ENCODE results near the gene CD81.

Gene CD81

DNA sequence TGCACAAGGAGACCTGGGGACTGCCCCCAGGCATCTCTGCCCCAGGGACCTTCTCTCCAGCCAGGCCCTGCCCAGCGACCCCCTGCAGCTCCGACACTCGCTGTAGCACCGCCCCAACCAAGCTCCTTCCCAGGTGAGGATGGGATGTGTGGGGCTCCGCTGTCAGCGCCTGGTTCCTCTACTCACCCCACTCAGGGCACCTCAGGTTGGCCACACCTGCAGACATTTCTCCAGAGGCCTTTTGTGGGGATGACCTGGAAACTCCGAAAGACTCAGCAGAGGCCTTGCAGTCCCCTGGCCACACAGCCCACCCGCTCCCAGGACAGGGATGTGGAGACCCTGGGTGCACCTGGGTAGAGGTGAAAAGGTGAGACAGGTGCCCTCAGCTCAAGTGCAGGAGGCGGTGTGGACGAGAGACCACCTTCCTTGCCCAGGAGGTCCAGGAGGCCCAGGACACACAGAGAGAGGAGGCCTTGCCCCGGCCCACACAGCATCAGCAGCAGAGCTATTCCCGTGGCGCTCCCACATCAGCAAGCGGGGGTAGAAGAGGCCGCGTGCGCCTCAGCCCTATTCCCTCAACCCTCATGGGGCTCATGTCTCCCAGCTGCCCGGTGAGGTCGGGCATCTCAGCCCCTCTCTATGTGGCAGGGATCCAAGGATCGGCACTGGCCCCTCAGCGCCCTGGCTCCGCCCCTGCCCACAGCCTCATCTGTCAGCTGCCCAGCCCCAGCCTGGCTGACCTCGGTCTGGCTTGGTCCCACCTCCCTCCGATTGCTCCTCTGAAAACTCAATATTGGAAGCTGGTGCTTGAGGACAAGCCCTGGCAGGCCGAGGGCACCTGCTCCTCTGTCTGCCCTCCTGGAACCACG is 46.3 kb downstream of the CD81 start:
- no peaks in the 10 kb centered on the region for H3K79me2 ChIP-seq (ENCODE audit: control insufficient read depth, insufficient read depth, low read length, unreplicated experiment)
- no peak overlapping the region for H2AFZ ChIP-seq (ENCODE audit: low read length, unreplicated experiment)
- no peak overlapping the region for H3K27ac ChIP-seq (ENCODE audit: low read depth, low read length)
- no peaks in the 10 kb centered on the region for H3K4me1 ChIP-seq (ENCODE audit: control insufficient read depth, insufficient read depth, low read length, unreplicated experiment)
- H3K4me3 ChIP-seq (ENCODE audit: low read depth, low read length), result no peak overlapping the region
- no peaks in the 10 kb centered on the region for H3K36me3 ChIP-seq (ENCODE audit: insufficient read depth, low read length)
- H3K27me3 ChIP-seq (ENCODE audit: insufficient read depth, low read length), result no peaks in the 10 kb centered on the region

DNA sequence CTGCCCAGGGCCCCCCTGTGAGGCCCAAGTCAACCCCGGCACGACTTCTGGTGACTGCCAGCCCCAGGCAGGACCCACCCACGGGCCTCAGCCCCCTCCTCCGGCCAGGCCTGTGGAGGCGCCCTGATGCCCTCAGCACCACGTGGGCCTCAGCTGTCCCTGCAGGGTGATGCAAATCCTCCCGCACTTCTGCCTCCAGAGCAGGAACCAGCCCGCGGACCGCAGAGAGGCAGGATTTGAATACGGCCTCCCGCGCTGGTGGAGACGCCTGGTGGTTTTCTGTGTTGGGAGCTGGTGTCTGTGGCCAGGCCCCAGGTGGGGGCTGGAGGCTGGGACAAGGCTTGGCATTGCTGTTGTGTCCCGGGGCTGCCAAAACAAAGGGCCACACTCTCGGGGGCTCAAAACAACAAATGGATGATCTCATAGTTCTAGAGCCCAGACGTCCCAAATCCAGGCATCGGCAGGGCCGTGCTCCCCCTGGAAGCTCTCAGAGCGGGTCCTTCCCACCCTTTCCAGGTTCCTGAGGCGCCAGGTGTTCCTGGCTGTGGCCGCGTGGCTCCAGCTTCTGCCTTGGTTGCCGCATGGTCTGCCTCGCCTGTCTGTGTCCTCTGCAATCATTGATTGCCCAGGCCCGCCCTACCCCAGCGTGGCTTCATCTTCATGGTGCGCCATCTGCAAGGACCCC is 47.8 kb downstream of the CD81 start:
- no peak overlapping the region for H3K4me3 ChIP-seq (ENCODE audit: low read depth, low read length)
- no peaks in the 10 kb centered on the region for H3K4me1 ChIP-seq (ENCODE audit: control insufficient read depth, insufficient read depth, low read length, unreplicated experiment)
- no peak overlapping the region for H2AFZ ChIP-seq (ENCODE audit: low read length, unreplicated experiment)
- H3K27ac ChIP-seq (ENCODE audit: low read depth, low read length), result no peak overlapping the region
- no peaks in the 10 kb centered on the region for H3K36me3 ChIP-seq (ENCODE audit: insufficient read depth, low read length)
- no peaks in the 10 kb centered on the region for H3K27me3 ChIP-seq (ENCODE audit: insufficient read depth, low read length)
- no peaks in the 10 kb centered on the region for H3K79me2 ChIP-seq (ENCODE audit: control insufficient read depth, insufficient read depth, low read length, unreplicated experiment)

DNA sequence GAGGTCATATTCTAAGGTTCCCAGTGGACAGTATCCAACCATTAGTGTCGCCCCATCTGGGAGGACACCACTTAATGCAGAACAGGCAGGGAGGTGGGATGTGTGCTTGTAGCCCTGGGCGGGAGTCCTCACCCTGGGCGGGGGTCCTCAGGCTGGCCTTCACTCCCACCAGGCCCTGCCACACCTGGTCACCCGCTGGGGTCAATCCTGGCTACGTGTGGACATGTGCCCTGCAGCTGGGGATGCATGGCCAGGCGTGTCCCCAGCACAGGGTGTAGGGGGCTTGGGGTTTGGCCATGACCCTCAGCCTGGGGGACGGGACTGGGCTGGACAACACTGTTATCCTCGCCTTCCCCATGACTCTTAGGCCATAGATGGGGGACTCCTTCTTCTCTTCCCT is 48.4 kb downstream of the CD81 start:
- Histone ChIP-seq H3K4me3 (ENCODE audit: low read depth, low read length) (no peak overlapping the region), H3K36me3 (ENCODE audit: insufficient read depth, low read length) (no peaks in the 10 kb centered on the region), H2AFZ (ENCODE audit: low read length, unreplicated experiment) (no peak overlapping the region), H3K27ac (ENCODE audit: low read depth, low read length) (no peak overlapping the region), H3K79me2 (ENCODE audit: control insufficient read depth, insufficient read depth, low read length, unreplicated experiment) (no peaks in the 10 kb centered on the region), H3K4me1 (ENCODE audit: control insufficient read depth, insufficient read depth, low read length, unreplicated experiment) (no peaks in the 10 kb centered on the region), H3K27me3 (ENCODE audit: insufficient read depth, low read length) (no peaks in the 10 kb centered on the region)

DNA sequence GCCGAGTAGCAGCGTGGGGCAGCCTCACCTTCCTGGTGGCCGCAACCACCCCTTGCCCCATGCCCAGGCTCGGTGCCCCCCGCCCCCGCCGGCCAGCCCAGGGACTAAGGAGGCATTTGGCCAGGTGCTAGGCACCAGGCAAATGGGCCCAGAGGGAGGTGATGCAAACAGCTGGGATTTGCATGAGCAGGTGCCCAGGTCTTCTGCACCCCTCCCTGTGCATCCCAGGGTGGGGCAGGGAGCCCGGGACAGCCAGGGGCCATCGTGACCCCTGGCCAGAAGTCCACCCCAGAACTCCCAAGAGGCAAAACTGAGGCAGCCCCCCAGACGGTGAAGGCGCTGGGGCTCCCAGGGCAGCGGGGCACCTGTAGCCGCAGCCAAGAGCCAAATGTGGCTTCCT is 49.1 kb downstream of the CD81 start:
- no peaks in the 10 kb centered on the region for H3K4me1 ChIP-seq (ENCODE audit: control insufficient read depth, insufficient read depth, low read length, unreplicated experiment)
- H3K36me3 ChIP-seq (ENCODE audit: insufficient read depth, low read length), result no peaks in the 10 kb centered on the region
- no peak overlapping the region for H2AFZ ChIP-seq (ENCODE audit: low read length, unreplicated experiment)
- H3K4me3 ChIP-seq (ENCODE audit: low read depth, low read length), result no peak overlapping the region
- no peaks in the 10 kb centered on the region for H3K27me3 ChIP-seq (ENCODE audit: insufficient read depth, low read length)
- no peaks in the 10 kb centered on the region for H3K79me2 ChIP-seq (ENCODE audit: control insufficient read depth, insufficient read depth, low read length, unreplicated experiment)
- no peak overlapping the region for H3K27ac ChIP-seq (ENCODE audit: low read depth, low read length)

DNA sequence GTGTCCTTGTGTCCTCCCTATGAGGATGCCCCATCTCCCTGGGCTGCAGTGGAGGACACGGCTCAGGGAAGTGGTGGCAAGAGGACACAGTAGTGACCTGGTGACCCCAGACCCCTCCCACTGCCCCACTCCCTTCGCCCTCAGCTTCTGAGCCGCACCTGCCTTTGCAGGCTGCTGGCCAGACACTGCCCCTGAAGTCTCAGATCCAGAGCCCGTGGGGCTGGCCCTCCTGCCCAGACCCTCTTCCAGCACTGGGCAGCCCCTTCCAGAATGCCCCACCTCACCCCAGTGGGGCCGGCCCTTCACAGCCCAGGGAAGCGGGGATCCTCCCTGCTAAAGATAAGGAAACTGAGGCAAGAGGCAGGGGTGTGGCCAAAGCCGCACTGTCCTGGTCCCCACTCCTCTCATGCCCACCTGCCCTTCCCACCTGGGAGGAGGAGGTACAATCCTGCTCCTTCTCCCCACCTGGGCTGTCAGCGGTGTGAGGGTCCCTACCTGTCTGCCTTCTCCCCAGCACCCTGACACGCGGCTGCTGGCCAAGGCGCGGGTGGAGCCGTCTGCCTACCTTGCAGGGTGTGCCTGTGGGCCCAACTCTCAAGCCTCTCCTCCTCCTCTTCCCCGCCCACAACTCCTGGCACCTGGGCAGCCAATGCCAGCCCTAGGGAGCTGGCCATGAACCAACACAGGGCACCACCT is 49.9 kb downstream of the CD81 start:
- H3K4me3 ChIP-seq (ENCODE audit: low read depth, low read length), result no peak overlapping the region
- no peak overlapping the region for H2AFZ ChIP-seq (ENCODE audit: low read length, unreplicated experiment)
- no peaks in the 10 kb centered on the region for H3K4me1 ChIP-seq (ENCODE audit: control insufficient read depth, insufficient read depth, low read length, unreplicated experiment)
- H3K27ac ChIP-seq (ENCODE audit: low read depth, low read length), result no peak overlapping the region
- H3K27me3 ChIP-seq (ENCODE audit: insufficient read depth, low read length), result no peaks in the 10 kb centered on the region
- H3K79me2 ChIP-seq (ENCODE audit: control insufficient read depth, insufficient read depth, low read length, unreplicated experiment), result no peaks in the 10 kb centered on the region
- H3K36me3 ChIP-seq (ENCODE audit: insufficient read depth, low read length), result no peaks in the 10 kb centered on the region

DNA sequence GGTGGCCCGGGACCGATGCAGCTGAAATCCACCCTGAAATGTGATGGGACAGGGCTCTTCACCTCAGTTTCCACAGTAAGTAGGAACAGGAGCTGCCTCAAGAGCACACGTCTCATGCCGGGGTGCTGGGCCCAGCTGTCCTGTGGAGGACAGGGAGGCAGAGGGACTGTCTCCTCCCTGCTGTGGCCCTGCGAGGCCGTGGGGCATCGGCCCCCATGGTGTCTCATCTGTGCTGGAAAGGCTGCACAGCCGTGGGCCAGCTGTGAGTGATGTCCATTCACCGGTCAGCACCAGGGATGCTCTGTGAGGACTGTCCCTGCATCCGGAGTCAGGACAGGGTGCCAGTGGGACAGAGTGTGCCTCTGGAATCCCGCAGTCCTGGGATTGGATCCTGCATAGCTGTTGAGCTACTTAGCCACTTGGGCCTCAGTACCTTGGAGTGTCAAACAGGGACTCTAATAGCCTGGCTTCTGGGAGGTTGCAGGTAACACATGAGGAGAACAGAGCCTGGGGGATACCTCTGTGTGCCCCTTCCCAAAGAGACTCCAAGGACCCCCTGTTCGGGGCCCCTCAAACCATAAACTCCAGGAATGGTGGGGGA is 50.7 kb downstream of the CD81 start:
- H3K27me3 ChIP-seq (ENCODE audit: insufficient read depth, low read length), result no peaks in the 10 kb centered on the region
- no peaks in the 10 kb centered on the region for H3K4me1 ChIP-seq (ENCODE audit: control insufficient read depth, insufficient read depth, low read length, unreplicated experiment)
- H3K36me3 ChIP-seq (ENCODE audit: insufficient read depth, low read length), result no peaks in the 10 kb centered on the region
- H2AFZ ChIP-seq (ENCODE audit: low read length, unreplicated experiment), result no peak overlapping the region
- H3K4me3 ChIP-seq (ENCODE audit: low read depth, low read length), result no peak overlapping the region
- H3K79me2 ChIP-seq (ENCODE audit: control insufficient read depth, insufficient read depth, low read length, unreplicated experiment), result no peaks in the 10 kb centered on the region
- no peak overlapping the region for H3K27ac ChIP-seq (ENCODE audit: low read depth, low read length)

DNA sequence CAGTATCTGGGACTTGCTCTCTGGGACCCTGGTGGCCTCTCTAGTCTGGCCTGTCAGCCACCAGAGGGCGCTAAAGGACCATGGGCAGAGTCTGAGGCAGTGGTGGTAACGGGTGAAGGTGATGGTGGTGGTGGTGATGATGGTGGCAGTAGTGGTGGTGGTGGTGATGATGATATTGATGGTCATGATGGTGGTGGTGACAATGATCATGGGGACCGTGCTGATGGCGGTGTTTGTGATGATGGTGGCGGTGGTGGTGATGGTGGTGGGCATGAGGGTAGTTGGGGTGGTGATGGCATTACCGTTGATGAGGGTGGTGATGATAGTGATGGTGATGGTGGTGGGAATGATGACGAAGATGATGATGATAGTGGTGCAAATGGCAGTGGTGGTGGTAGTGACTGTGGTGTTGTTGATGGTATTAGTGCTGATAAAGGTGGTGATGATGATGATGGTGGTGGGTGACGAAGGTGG is 51.2 kb downstream of the CD81 start:
- Histone ChIP-seq H3K79me2 (ENCODE audit: control insufficient read depth, insufficient read depth, low read length, unreplicated experiment) (no peaks in the 10 kb centered on the region), H3K27me3 (ENCODE audit: insufficient read depth, low read length) (no peaks in the 10 kb centered on the region), H2AFZ (ENCODE audit: low read length, unreplicated experiment) (no peak overlapping the region), H3K4me3 (ENCODE audit: low read depth, low read length) (no peak overlapping the region), H3K27ac (ENCODE audit: low read depth, low read length) (no peak overlapping the region), H3K36me3 (ENCODE audit: insufficient read depth, low read length) (no peaks in the 10 kb centered on the region), H3K4me1 (ENCODE audit: control insufficient read depth, insufficient read depth, low read length, unreplicated experiment) (no peaks in the 10 kb centered on the region)

DNA sequence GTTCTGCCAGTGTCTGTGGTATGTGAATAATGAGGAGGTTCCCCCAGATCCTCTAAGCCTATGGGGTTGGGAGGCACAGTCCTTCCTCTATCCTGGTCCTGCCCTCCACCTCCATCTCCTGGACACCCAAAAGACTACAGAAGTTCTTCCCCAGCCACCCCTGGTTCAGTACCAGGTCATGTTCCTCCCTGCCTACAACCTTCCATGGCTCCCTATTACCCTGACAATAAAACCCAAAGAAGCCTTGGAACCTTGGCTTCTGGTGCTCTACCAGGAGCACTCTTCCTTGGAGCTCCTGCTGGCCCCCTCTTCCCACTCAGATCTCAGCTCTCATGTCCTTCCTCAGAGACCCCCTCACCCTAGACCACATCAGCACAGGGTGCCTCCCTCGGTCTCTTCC is 54.3 kb downstream of the CD81 start:
- Histone ChIP-seq H3K4me1 (ENCODE audit: control insufficient read depth, insufficient read depth, low read length, unreplicated experiment) (no peaks in the 10 kb centered on the region), H3K79me2 (ENCODE audit: control insufficient read depth, insufficient read depth, low read length, unreplicated experiment) (no peaks in the 10 kb centered on the region), H3K36me3 (ENCODE audit: insufficient read depth, low read length) (no peaks in the 10 kb centered on the region), H2AFZ (ENCODE audit: low read length, unreplicated experiment) (no peak overlapping the region), H3K27me3 (ENCODE audit: insufficient read depth, low read length) (peaks cover 8% of the 10 kb centered on the region; the same call in 1 of the 2 replicates), H3K27ac (ENCODE audit: low read depth, low read length) (no peak overlapping the region), H3K4me3 (ENCODE audit: low read depth, low read length) (no peak overlapping the region)

DNA sequence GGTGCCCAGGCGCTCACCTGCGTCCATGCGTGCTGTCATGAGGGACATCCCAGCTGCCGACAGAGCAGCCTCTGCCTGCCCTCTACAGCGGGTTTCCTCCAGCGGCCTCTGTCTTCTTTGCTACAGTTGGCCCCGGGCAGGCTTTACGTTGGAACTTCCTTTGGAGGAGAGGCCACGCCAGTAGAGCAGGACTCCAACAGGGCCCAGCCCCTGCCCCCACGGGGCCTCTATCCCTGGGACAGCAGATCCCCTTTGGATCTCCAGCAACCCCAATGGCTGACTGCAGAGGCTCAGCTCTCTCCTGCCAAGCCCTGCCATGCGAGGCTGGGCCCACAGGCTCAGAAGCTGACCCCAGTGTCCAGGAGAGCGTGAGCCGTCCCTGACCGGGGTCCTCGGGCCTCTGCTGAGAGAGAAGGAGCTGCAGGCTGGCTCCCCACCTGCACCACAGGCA is 55.1 kb downstream of the CD81 start:
- no peak overlapping the region for H2AFZ ChIP-seq (ENCODE audit: low read length, unreplicated experiment)
- H3K27ac ChIP-seq (ENCODE audit: low read depth, low read length), result no peak overlapping the region
- H3K36me3 ChIP-seq (ENCODE audit: insufficient read depth, low read length), result no peaks in the 10 kb centered on the region
- H3K27me3 ChIP-seq (ENCODE audit: insufficient read depth, low read length), result peaks cover 13% of the 10 kb centered on the region; the same call in 1 of the 2 replicates
- no peaks in the 10 kb centered on the region for H3K4me1 ChIP-seq (ENCODE audit: control insufficient read depth, insufficient read depth, low read length, unreplicated experiment)
- H3K79me2 ChIP-seq (ENCODE audit: control insufficient read depth, insufficient read depth, low read length, unreplicated experiment), result no peaks in the 10 kb centered on the region
- no peak overlapping the region for H3K4me3 ChIP-seq (ENCODE audit: low read depth, low read length)

DNA sequence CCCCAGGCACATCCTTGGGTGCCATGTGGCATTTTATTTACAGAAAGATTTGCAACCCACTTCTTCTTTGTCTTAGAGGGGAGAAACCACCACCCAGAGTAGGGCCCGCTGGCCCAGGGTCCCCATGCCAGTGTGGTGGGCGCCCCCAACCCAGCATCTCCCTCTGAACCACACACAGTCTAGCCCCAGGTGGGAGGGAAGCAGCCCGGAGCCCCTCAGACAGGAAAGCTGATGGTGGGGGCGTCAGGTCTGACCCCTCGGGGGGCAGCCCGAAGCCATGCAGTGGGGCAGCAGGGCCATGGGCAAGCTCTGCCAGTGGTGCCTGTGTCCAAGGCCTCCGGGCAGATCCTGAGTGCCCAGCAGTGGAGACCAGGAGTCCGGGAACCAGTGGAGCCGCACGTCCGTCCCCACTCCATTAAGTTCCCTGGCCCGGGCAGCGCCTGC is 55.5 kb downstream of the CD81 start:
- no peak overlapping the region for H2AFZ ChIP-seq (ENCODE audit: low read length, unreplicated experiment)
- H3K79me2 ChIP-seq (ENCODE audit: control insufficient read depth, insufficient read depth, low read length, unreplicated experiment), result no peaks in the 10 kb centered on the region
- no peaks in the 10 kb centered on the region for H3K4me1 ChIP-seq (ENCODE audit: control insufficient read depth, insufficient read depth, low read length, unreplicated experiment)
- no peak overlapping the region for H3K27ac ChIP-seq (ENCODE audit: low read depth, low read length)
- H3K27me3 ChIP-seq (ENCODE audit: insufficient read depth, low read length), result peaks cover 17% of the 10 kb centered on the region
- no peak overlapping the region for H3K4me3 ChIP-seq (ENCODE audit: low read depth, low read length)
- H3K36me3 ChIP-seq (ENCODE audit: insufficient read depth, low read length), result no peaks in the 10 kb centered on the region
